A549 (cell line): ENCODE data around the gene ITGB2.

ENCODE experiments used
- BHLHE40 ChIP-seq: IDR thresholded peaks from 2 replicates; pipeline ENCODE4 v1.6.1; 2012; ENCODE audit warnings: low read depth, low read length, inconsistent platforms
- CEBPB ChIP-seq, 2 experiments: fragments of >200 bp in 1 of 2; sonication (Bioruptor Twin) in 1 of 2; formaldehyde crosslinking in 1 of 2; IDR thresholded peaks; 2 replicates each; pipeline ENCODE4 v1.6.1; 2012 to 2016
- CTCF ChIP-seq: fragments of >200 bp; sonication (Bioruptor Twin); formaldehyde crosslinking; IDR thresholded peaks from 3 replicates; pipeline ENCODE4 v1.5.1; 2016
- ELK1 ChIP-seq: fragments of 150-350 bp; IDR thresholded peaks from 2 replicates; pipeline ENCODE4 v1.6.1; 2014; ENCODE audit warnings: low read depth, mild to moderate bottlenecking, low read length
- HDAC2 ChIP-seq: fragments of 200-600 bp; sonication (generic); IDR thresholded peaks from 2 replicates; pipeline ENCODE4 v1.6.1; 2016
- HOXA7 ChIP-seq: fragments of 250-450 bp; sonication (Bioruptor Pico); IDR thresholded peaks from 2 replicates; pipeline ENCODE4 v1.5.0; 2020; ENCODE audit warnings: mild to moderate bottlenecking, moderate library complexity
- JUNB ChIP-seq: fragments of >200 bp; sonication (Bioruptor Twin); formaldehyde crosslinking; IDR thresholded peaks from 2 replicates; pipeline ENCODE4 v1.6.1; 2016
- MAFK ChIP-seq: fragments of 450-650 bp; IDR thresholded peaks from 2 replicates; pipeline ENCODE4 v1.6.1; 2014; ENCODE audit not compliant: partially characterized antibody
- MAZ ChIP-seq: fragments of 150-350 bp; IDR thresholded peaks from 2 replicates; pipeline ENCODE4 v1.6.1; 2014; ENCODE audit warnings: antibody characterized with exemption, low read depth, low read length, borderline replicate concordance
- POLR2A ChIP-seq: IDR thresholded peaks from 2 replicates; pipeline ENCODE4 v1.6.1; 2012; ENCODE audit warnings: mild to moderate bottlenecking, low read length
- RNF2 ChIP-seq: fragments of 200-600 bp; sonication (generic); IDR thresholded peaks from 2 replicates; pipeline ENCODE4 v1.6.1; 2016; ENCODE audit warnings: low read depth, mild to moderate bottlenecking, antibody characterized with exemption, moderate library complexity, borderline replicate concordance
- TF ChIP-seq, protein P1 (sequence below): IDR thresholded peaks from 2 replicates; pipeline ENCODE4 v1.6.1; 2012; ENCODE audit warnings: low read depth, borderline replicate concordance

DNA sequence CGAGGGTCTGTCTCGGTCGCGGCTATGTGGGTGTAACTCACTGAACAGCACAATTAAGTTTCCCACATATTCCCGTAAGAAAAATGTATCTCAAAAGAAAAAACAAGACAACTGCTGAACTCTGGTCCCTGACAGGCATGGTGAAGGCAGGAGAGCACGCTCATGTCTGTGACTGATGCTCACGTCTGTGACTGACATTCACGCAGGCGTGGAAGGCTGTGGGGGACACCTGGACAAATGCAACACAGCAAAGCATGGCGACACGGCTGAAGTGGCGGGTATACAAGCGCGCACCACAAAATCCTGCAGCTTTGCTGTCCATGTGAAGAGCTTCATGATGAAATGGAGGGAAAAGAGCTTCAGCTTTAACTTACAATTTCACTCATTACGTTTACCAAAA, 53.2 kb downstream of the ITGB2 start:
- TF ChIP-seq CTCF, result no peak
- no peak for TF ChIP-seq HOXA7
- no peak for TF ChIP-seq MAFK
- no peak for TF ChIP-seq MAZ
- TF ChIP-seq JUNB, result no peak
- TF ChIP-seq ELK1, result no peak
- TF ChIP-seq, protein P1, sequence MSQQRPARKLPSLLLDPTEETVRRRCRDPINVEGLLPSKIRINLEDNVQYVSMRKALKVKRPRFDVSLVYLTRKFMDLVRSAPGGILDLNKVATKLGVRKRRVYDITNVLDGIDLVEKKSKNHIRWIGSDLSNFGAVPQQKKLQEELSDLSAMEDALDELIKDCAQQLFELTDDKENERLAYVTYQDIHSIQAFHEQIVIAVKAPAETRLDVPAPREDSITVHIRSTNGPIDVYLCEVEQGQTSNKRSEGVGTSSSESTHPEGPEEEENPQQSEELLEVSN, result no peak
- TF ChIP-seq POLR2A, result no peak
- TF ChIP-seq RNF2, result no peak
- no peak for TF ChIP-seq HDAC2
- no peak for TF ChIP-seq CEBPB (IDR thresholded peaks at IDR 0.05)
- TF ChIP-seq BHLHE40, result no peak
